ENCODE data around the gene RBM20.

Gene RBM20

DNA sequence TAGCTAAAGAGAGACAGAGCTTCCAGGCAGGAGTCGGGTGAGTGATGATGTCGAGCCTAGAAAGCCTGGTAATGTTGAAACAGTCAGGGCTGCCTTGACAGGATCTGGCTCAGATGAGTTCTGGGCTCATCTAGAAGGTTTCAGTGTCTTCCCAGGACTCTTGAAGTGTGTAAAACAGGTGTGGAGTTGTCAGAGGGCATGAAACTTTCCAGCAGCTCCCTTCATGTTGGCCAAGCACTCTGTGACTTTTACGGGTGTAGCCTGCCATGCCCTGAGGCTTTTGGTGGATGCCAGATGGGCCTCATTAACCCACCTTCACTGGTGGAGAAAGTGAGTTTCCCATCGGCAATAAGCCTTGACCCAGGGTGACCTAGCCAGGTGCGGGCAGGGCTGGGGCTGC lies 161.2 kb downstream of the RBM20 start:
- no peak for DNase-seq (ENCODE audit: low read depth in 1 of 2, low spot score in 1 of 2)

DNA sequence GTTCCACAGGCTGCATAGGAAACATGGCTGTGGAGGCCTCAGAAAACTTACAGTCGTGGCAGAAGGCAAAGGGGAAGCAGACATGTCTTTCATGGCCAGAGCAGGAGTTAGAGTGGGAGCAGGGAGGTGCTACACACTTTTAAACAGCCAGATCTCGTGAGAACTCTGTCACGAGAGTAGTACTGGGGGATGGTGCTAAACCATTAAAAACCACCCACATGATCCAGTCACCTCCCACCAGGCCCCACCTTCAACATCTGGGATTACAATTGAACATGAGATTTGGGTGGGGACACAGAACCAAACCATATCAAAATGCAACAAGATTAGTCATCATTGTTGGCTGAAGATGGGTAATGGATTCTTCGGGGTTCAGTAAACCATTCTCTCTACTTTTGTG lies 162.2 kb downstream of the RBM20 start:
- DNase-seq (ENCODE audit: low read depth in 1 of 2, low spot score in 1 of 2) = no peak

DNA sequence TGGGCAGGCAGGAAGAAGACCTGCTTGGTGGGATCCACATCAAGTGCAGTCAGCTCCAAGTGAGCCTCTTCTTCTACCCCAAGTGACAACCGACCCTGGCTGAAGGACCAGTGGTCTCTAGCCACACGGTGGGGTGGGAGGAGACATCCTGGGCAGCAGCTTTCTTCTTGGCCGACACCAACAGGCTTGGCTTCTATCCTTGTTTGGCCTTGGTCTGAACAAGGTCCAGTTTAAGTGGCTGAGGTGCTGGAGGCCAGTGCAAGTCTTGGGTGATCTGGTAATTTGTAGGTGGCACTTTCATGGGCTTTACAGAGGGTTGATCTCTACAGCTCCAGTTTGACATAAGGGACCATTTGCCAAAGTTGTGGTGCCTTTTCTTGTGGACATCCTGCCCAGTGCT lies 164.0 kb downstream of the RBM20 start:
- DNase-seq (ENCODE audit: low read depth in 1 of 2, low spot score in 1 of 2) = no peak

DNA sequence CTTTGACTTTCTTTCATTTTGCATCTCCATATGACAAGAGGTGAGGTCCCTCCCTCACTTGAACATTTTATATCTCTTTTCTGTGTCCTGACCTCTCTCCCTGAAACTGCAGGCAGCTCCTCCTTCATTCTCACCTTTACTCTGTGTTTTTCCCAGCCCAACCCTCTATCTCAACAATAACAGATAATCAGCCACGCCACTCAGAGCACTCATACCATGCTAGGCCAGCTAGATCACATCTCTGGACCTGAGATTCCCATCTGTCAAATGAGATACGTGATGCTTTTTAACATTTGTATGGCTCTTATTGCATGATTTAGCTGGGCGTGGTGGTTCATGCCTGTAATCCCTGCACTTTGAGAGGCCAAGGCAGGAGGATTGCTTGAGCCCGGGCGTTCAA lies 164.5 kb downstream of the RBM20 start:
- DNase-seq (ENCODE audit: low read depth in 1 of 2, low spot score in 1 of 2) = no peak

DNA sequence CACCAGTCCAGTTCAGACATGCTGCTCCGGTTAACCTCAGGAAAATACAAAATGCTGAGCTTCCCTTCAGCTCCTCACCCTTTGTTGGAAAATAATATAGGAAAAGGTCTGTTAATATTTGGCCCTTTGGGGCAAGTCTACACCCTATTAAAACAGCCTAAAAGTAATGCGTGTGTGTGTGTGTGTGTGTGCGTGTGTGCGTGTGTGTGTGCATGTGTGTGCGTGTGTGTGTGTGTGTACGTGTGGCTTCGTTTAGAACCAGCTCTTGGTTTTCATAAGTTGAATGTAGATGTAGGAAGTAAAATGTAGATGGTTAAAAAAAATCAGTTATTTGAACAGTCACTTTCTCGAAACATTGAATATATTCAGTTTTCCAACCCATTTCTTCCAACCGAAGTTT lies 166.5 kb downstream of the RBM20 start:
- no peak for DNase-seq (ENCODE audit: low read depth in 1 of 2, low spot score in 1 of 2)

DNA sequence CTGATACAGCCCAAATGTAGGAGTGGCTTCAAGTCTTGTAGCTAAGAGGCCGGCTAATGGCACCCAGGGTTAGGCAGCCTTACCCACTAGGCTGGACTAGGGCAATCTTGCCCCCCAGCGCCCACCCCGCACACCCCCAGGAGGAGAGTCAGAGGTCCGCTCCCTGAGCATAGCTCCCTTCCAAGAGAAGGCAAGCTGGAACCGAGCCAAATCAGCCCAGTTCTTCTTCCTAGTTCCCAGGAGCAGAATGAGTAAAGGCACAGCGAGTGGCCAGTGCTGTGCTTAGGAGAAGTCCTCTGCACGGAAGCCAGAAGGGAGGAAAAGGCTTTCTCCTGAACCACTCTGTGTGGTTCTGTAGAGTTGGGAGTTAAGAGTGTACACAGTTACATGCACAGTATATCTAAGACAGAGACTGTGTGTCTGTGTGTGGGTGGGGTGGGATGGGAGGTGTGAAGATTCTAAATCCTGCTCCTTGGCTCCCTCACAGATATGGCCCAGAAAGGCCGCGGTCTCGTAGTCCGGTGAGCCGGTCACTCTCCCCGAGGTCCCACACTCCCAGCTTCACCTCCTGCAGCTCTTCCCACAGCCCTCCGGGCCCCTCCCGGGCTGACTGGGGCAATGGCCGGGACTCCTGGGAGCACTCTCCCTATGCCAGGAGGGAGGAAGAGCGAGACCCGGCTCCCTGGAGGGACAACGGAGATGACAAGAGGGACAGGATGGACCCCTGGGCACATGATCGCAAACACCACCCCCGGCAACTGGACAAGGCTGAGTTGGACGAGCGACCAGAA lies 167.8 kb downstream of the RBM20 start:
- DNase-seq (ENCODE audit: low read depth in 1 of 2, low spot score in 1 of 2) = no peak

DNA sequence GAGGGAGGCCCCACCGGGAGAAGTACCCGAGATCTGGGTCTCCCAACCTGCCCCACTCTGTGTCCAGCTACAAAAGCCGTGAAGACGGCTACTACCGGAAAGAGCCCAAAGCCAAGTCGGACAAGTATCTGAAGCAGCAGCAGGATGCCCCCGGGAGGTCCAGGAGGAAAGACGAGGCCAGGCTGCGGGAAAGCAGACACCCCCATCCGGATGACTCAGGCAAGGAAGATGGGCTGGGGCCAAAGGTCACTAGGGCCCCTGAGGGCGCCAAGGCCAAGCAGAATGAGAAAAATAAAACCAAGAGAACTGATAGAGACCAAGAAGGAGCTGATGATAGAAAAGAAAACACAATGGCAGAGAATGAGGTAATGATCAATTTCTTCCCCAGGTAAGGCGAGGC lies 168.4 kb downstream of the RBM20 start:
- DNase-seq (ENCODE audit: low read depth in 1 of 2, low spot score in 1 of 2) = no peak

DNA sequence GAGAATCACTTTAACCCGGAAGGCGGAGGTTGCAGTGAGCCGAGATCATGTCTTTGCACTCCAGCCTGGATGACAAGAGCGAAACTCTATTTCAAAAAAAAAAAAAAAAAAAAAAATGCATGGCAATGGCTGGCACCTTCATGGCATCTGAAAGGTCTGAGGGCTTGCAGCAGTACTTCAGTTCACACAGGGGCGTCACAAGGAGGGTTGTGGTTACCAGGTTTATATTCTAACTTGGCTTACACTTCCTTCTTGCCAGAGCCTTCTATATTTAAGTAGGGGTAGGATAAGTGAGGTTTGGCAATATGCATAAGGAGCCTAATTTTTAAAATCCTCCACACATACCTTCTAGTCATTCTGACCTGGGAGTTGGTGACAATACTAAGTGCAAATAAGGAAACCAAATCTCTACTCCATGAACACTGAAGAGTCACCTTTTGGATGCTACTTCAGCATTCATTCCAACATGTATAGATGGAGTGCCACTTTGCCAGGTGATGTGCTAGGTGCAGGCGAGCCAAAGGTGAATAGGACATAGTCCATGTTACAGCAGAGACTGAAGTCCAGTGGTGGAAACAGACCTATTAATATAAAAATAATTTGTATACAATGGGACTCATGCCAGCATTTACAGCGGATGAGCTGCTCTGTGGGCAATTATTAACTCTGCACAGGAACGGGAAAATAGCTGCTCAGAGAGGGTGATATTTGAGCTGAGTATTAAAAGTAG lies 169.8 kb downstream of the RBM20 start:
- DNase-seq (ENCODE audit: low read depth in 1 of 2, low spot score in 1 of 2) = no peak

DNA sequence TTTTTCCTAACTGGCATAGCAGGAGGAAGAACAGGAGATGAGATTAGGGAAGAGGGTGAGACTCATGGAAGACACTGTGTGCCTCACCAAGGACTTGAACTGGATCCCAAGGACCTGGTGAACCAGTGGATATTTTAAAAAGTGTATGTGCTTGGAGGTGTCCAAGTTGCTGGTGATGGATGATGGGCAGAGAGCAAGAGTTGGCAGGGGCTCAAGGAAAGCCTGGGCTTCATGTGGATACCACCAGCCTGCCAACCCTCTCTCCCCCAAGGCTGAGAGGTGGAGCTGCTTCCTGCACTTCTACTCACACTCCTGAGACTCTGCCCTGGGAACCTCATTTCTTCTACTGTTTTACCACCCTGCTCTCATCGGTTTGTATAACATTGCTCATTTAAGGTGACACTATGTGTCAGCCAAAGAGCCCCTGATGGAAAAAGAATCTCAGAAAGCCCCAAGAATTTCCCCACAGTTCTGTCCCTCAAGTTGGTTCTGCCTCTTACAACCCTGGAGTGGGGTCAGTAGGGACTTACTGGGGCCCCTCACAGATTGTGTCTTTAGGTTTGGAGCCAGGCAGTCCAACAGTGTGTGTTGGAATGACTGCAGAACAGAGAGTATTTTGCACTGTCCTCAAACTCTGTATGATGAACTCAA lies 171.3 kb downstream of the RBM20 start:
- DNase-seq (ENCODE audit: low read depth in 1 of 2, low spot score in 1 of 2) = no peak

DNA sequence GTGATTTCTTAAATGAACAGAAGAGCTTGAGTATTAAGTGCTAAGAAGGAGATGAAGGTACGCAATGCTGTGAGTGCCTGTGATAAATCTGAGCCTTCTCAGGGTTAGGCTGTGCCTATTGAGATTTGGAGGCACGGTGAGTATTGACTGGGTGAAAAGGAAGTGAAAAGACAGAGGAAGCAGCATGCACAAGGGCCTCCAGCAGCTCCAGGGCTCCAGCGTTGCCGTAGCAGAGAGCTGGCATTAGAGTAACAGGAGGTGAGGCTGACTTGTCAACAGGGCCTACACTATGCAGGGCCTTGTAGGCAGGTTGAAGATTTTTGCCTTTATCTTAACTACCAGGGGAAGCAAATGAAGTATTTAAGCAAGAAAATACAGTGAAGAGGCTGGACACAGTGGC lies 173.5 kb downstream of the RBM20 start:
- DNase-seq (ENCODE audit: low read depth in 1 of 2, low spot score in 1 of 2) = no peak

DNA sequence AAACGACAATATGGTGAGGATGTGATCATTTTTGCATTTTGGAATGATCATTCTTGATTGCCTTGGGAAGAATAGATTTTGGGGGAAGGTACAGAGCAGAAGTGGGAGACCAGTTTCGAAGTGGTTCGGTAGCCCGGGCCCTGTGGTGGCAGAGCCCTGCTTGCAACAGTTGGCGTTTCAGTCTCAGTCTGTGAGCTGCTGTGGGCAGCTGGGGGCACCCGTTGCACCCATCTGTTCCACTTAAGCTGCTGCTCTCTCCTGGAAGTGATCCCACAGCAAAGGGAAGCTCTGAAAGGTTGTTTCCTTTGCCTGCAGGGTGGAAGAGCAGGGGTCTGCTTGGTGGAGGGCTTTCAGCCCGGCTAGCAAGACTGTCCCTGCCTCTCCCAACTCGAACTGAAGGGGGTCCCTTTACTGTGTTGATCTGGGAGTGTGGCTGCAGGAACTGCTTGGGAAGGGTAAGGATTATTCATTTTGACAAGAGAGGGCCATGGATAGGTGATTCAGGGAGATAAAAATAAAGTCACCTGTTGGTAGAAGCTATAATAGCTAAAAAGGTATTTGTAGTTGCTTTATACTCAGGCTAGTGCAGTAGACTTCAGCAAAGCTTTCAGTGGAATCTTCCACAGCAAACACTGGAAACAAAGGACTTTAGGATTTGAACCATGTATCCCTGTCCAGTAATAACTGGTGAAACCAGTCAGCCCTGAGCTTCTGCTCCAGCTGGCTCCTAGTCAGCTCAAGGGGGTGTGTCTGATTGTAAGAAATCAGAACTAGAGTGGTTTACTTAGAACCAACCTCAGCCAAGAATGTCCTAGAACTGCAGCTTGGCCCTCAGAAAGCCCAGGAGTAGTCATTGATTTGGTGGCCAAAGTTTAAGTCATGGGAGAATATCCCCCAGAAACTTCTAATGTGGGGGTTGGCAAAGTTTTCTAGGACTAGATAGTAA lies 174.4 kb downstream of the RBM20 start:
- no peak for DNase-seq (ENCODE audit: low read depth in 1 of 2, low spot score in 1 of 2)

DNA sequence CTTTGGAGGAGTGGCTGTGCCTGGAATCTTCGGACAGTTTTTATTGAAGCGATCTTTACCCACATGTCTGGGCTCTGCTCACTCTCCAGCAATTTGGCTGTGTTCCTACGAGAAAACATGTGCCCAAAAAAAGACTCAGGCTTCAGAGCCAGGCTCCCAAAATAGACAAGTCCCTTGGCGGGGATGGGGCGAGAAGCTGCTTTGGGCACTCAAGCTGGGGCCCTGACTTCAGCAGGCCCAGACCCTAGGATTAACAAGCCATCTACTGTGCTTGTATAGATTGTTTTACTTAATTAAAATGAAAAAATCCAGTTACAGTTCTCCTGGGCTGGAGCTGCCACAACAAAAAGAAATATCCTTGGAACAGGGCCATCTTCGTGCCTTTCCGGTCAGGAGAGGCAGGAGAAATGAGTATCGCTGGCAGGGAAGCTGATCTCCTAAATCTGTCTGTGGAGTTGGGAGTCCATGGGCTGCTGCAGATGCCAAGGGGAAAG lies 176.2 kb downstream of the RBM20 start:
- no peak for DNase-seq (ENCODE audit: low read depth in 1 of 2, low spot score in 1 of 2)

DNA sequence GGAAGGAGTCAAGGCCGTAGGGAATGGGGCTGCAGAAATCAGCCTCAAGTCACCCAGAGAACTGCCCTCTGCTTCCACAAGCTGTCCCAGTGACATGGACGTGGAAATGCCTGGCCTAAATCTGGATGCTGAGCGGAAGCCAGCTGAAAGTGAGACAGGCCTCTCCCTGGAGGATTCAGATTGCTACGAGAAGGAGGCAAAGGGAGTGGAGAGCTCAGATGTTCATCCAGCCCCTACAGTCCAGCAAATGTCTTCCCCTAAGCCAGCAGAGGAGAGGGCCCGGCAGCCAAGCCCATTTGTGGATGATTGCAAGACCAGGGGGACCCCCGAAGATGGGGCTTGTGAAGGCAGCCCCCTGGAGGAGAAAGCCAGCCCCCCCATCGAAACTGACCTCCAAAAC lies 177.4 kb downstream of the RBM20 start:
- no peak for DNase-seq (ENCODE audit: low read depth in 1 of 2, low spot score in 1 of 2)

DNA sequence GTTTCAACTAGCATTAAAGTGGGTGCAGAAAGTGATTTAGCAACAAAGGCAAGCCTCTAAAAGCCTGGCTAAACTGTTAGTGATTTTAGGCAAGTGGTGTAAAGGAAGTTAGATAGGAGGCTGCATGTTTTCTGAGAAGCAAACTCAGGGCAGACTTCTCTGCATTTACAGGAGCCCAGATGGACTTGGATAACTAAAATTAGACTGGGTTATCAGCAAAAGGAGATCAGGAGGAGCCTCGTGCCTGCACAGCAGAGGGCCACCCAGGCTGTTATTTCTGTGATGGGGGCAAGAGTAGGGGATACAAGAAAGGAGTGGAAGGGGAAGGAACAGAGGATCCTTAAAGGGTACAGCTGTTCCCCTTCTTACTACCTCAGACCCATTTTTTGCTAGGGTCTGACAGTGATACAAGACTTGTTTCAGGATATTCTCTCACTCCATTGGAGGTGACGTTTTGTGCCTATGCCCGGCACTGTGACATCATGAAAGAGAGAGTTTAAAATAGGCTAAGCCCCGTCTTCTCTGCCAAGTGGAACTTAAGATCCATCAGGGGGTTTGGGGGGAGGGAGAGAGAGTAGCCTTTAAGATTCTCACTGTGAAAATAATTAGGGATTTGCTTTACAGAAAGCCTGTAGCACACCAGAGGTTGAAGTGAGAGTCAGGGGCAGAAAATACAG lies 178.0 kb downstream of the RBM20 start:
- no peak for DNase-seq (ENCODE audit: low read depth in 1 of 2, low spot score in 1 of 2)

DNA sequence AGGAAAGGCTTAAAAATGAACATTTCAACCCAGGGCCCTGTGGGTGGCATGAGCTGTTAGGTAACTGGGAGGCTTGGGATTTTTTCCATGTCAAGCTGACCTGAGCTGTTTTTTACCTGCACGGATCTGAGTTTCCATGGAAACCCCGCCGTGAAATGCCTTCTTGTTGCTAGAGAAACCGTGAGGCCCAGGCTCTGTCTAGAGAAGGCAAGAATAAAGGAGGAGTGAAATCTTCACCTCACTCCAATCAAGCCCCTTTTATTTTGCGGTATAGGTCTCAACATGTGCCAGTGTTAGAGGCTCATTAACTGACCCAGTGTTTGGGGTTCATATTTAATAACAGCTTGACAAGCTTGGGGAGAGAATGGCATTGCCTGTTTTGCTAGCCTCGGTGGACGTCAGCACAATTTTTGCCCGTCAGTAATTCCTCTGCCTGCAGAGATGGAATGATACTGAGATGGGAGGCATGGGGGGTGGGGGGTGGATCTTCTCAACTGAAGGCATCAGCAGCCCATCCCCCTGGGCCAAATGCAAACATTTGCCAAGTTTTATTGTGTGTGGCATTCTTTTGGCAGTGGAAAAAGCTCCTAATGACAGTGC lies 178.7 kb downstream of the RBM20 start:
- DNase-seq (ENCODE audit: low read depth in 1 of 2, low spot score in 1 of 2) = no peak

DNA sequence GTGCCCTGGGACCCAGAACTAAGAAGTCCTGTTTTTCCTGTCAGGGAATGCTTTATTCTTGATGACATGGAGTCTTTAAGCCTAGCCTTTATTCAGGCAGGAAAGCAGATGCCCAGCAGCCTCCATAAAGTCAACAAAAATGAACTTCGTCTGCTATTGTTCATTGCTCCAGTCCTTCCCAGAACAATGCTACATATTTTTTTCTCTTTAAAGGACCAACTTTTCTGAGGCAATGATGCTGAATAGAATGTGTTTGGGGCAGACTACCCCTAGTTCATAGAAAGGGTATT lies 180.0 kb downstream of the RBM20 start:
- no peak for DNase-seq (ENCODE audit: low read depth in 1 of 2, low spot score in 1 of 2)

DNA sequence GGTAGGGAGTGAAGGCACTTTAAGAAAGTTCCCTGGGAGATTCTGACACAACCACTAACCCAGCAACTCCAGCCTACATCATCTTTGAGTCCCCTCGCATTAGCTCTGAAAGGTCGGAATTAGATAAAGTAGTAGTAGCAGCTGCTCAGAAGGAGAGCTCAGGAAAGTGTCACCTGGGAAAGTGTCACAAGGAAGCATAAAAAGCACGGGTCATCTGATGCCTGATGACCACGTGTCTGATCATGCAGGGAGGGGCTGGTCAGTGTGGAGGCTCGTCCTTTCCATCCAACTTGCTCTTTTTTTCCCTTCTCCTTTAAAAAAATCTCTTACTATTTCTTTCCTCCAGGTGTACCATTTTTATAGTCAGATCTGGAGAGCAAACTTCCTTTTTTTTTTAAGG lies 180.5 kb downstream of the RBM20 start:
- DNase-seq (ENCODE audit: low read depth in 1 of 2, low spot score in 1 of 2) = no peak

DNA sequence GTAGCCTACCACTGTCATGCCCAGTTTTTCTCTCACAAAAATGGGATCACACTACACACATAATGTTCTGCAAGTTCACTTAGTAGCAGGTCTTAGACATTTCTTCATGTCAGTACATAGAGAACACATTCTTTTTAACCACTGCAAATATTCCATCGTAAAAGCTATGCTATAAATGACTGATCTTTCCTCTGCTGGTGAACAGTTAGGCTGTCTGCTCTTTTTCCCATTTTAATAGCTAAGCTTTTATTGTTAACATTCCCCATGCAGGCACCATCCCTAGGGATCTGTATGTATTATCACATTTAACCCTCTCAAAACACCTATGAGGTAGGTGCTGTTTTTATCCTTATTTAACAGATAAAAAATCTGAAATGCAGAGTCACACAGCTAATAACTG lies 181.4 kb downstream of the RBM20 start:
- DNase-seq (ENCODE audit: low read depth in 1 of 2, low spot score in 1 of 2) = no peak

DNA sequence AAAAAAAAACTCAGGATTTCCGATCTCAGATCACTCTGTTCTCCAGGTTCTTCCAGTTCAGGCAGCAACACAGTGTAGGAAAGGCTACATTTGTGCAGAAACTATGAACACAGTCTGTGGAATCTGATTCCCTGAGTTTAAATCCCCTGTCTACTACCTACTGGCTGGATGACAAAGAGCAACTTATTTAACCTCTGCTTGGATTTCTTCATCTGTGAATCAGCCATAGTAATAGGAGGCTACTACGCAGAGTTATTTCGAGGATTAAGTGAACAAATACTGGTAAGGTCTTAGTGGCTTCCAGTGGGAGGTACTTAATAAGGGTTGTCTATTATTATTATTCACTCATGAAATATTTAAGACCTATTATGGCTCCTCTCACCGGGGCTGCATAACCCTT lies 183.3 kb downstream of the RBM20 start:
- DNase-seq (ENCODE audit: low read depth in 1 of 2, low spot score in 1 of 2) = no peak

DNA sequence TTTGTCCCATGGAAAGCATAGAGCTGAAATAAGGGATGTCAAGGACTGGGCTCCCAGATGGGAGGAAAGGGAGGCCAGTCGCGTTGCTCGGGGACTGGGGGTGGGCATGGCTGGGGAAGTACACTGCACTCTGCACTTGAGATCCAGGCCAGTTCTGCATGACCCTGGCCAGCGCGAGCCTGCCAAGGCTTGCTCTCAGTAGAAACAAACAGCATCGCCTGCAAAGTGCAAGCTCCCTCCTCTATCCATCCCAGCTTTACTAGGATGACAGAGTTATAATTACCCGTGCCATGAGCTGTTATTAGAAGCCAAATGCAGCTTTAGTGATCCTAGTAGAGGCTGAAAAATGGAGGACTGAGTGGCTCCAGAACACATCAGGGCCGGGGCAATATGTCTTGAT lies 183.7 kb downstream of the RBM20 start:
- no peak for DNase-seq (ENCODE audit: low read depth in 1 of 2, low spot score in 1 of 2)

Measured in activated T-helper 1 cell treated with anti-CD3 and anti-CD28 coated beads, Interleukin-2, amount 50 U/mL, for 16 hours (primary cell).